ENCODE measurements around the gene SOX3. TPM values are rescaled to one million over a fixed set of nuclear protein-coding genes. Genes with fewer than 3 reads are reported as not detected.

Gene SOX3
- total RNA-seq, result not detected in 2 replicates

DNA sequence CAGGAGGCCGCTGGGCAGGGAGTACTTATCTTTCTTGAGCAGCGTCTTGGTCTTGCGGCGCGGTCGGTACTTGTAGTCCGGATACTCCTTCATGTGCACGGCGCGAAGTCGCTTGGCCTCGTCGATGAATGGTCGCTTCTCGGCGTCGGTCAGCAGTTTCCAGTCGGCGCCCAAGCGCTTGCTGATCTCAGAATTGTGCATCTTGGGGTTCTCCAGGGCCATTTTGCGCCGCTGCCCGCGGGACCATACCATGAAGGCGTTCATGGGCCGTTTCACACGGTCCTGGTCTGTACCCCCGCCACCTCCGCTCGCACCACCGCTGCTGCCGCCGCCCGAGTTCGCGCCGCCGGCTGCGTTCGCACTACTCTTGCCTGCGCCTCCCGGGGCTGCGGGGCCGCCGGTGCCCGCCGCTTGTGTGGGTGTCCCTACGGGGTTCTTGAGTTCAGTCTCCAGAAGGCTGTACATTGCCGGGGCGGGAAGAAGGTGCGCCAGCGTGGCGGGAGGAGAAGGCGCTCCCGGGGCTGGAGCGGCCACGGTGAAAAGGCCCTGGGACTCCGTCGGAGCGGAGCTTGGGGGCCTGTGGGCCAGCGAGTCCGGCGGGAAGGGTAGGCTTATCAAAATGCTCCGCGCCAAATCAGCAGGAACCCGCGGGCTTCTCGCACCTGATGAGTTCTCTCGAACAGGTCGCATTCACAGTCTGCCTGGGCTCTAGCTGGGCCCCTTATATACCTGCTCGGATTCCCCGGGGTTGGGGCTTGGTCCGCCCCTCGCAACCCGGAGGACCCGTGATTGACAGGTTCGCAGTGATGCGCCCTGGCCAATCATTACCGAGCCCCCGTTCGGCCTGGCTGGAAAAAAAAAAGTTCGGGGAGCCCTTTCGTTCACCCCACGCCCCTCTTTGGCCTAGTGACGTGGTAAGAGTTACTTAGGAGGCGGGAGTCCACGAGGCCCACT is at the start of gene SOX3:
SOX3 (minus strand) TSS at position 699 of the 954 bp plus-strand sequence; CDS start at position 690, 9 bp downstream.

Other genes starting within 250 kb of the SOX3 start
- gene LINC00632, start 204.7 kb upstream of the SOX3 start, total RNA-seq, result 15.7 and 24.8 TPM in 2 replicates